Cardiac fibroblast (primary cell): ENCODE measurements around the gene CAMSAP2.

Experiments used
- DNase-seq, 2 donors: peaks; one replicate each; pipeline versions ENCODE4 v3.0.0 to v3.0.0-alpha.2; 2010; ENCODE audit warnings: low read depth in 2 of 2
- H3K4me3 ChIP-seq, 2 donors: replicated peaks in 1 of 2; 1 replicate in 1 of 2; 2 replicates in 1 of 2; pipeline ENCODE4 v1.5.1; 2011; ENCODE audit warnings: low read depth in 2 of 2, low read length in 2 of 2, mild to moderate bottlenecking in 2 of 2, moderate library complexity in 1 of 2
- CTCF ChIP-seq: IDR thresholded peaks from one replicate; pipeline ENCODE4 v1.5.1; 2011; ENCODE audit warnings: low read depth, mild to moderate bottlenecking, low read length, inconsistent platforms

Gene CAMSAP2

GRCh38 chr1:200856716-200857357, 118.1 kb downstream of the CAMSAP2 start:
- TF ChIP-seq CTCF = no peak
- DNase-seq = peak; percentile 78
- H3K4me3 ChIP-seq = no peak overlapping the region

DNA sequence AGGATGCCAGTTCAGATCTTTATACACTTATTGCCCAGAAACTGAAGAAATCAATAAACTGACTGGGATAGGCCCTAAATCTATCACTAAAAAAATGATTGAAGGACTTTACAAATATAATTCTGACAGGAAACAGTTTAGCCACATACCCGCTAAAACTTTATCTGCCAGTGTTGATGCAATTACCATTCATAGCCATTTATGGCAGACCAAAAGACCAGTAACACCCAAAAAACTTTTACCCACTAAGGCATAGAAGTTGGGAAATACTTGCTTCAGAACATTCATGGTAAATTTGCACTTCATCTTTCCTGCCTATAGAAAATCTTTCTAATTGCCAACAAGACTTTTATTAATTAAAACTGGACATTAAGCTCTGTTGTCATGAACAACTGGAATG, 119.1 kb downstream of the CAMSAP2 start:
- H3K4me3 ChIP-seq = no peak overlapping the region

DNA sequence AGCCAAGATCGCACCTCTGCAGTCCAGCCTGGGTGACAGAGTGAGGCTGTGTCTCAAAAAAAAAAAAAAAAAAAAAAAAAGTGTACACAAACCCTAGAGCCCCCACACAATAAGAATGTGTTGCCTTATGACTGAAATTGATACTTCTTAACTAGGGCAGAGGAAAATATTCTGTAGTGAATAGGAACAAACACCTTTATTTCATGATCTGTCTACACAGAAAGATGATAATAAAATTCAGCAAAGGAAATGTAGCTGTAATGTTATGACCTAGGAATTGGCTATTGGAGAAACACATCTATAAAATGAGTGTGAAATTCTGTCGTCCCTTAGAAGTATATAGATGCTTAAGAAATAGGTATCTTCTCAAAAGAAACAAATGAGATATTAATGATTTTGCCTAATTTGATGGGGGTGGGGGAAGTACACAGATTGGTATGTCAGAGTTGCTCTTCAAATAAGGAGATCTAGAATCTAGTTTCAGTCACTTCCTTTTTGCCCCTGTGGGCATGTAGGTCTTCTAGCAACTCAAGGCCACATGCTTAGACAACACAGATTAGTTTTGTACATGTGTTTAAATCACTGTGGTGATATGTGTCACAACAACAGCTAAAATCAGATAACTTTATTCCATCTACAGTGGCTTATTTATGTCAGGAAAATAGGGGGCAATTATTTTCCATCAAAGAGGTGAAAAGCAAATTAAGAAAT, 123.4 kb downstream of the CAMSAP2 start:
- TF ChIP-seq CTCF = no peak
- DNase-seq = no peak
- H3K4me3 ChIP-seq = no peak overlapping the region

More for the DNA sequence above, 119.1 kb downstream of the CAMSAP2 start:
- no peak for TF ChIP-seq CTCF
- DNase-seq = peak in 1 of 2 donors; percentile 22

DNA sequence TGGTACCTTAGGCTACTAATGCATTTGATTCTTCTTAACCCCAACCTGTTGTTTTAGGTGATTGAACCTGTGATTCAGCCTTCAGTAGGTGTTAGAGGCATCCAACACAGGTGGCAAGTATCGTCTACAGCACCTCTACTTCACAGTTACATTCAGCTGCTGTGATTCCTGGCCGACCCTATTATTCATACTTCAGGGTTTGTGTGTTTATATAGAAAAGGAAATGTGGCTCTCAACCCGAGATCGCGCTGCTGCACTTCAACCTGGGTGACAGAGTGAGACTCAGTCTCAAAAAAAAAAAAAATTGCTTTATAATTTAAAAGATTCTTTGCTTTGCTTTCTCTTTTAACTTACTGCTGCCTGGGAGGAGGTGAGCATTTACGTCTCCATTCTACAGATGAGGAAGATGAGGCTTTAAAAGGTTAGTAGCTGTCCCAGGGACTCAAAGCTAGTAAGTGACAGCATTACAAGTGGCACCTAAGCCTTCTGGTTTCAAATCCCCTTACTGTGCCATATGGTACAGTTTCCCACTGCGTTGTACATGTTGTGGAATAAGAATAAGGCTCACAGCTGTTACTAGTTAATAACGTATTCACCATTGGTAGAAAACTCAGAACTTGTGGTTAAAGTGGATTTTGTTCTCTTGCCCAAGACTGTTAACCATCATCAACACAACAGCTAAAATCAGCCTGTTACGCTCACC, 124.2 kb downstream of the CAMSAP2 start:
- no peak for DNase-seq
- no peak for TF ChIP-seq CTCF
- H3K4me3 ChIP-seq = no peak overlapping the region

- DNase-seq = no peak
- H3K4me3 ChIP-seq = no peak overlapping the region
- TF ChIP-seq CTCF = no peak
These were observed 127.4 kb downstream of the CAMSAP2 start for GRCh38 chr1:200866116-200866515.

GRCh38 chr1:200866521-200866920, 127.8 kb downstream of the CAMSAP2 start:
- peak in 1 of 2 donors; percentile 14 for DNase-seq
- no peak overlapping the region for H3K4me3 ChIP-seq
- no peak for TF ChIP-seq CTCF
